ENCODE results near the gene FOXA2.
"Not testable (repeated sequence)": the region's sequence is repeated elsewhere in the genome, so short reads cannot be mapped to it uniquely, and the experiment has no call there.

Gene FOXA2

GRCh38 chr20:22567944-22568871, 16.2 kb downstream of the FOXA2 start:
- DNase-seq (ENCODE audit: low spot score), result no peak

GRCh38 chr20:22566876-22567658, 17.3 kb downstream of the FOXA2 start:
- no peak for DNase-seq (ENCODE audit: low spot score)

GRCh38 chr20:22563062-22563965, 21.1 kb downstream of the FOXA2 start:
- no peak for DNase-seq (ENCODE audit: low spot score)

- no peak for DNase-seq (ENCODE audit: low spot score)
Observed at GRCh38 chr20:22562620-22563019, 21.8 kb downstream of the FOXA2 start.

GRCh38 chr20:22561965-22562577, 22.3 kb downstream of the FOXA2 start:
- no peak for DNase-seq (ENCODE audit: low spot score)

GRCh38 chr20:22560817-22561216, 23.6 kb downstream of the FOXA2 start:
- DNase-seq (ENCODE audit: low spot score), result no peak

GRCh38 chr20:22559711-22560318, 24.6 kb downstream of the FOXA2 start:
- DNase-seq (ENCODE audit: low spot score), result no peak

- DNase-seq (ENCODE audit: low spot score), result no peak
Observed at GRCh38 chr20:22557403-22558276, 26.7 kb downstream of the FOXA2 start.

- DNase-seq (ENCODE audit: low spot score), result no peak
Observed at GRCh38 chr20:22556565-22557056, 27.8 kb downstream of the FOXA2 start.

- no peak for DNase-seq (ENCODE audit: low spot score)
Observed at GRCh38 chr20:22555791-22556564, 28.4 kb downstream of the FOXA2 start.

- DNase-seq (ENCODE audit: low spot score), result no peak
Observed at GRCh38 chr20:22554391-22554790, 30.0 kb downstream of the FOXA2 start.

- not testable (repeated sequence) for DNase-seq (ENCODE audit: low spot score)
Observed at GRCh38 chr20:22550514-22550913, 33.9 kb downstream of the FOXA2 start.

- DNase-seq (ENCODE audit: low spot score), result no peak
Observed at GRCh38 chr20:22548040-22548439, 36.3 kb downstream of the FOXA2 start.

- no peak for DNase-seq (ENCODE audit: low spot score)
Observed at GRCh38 chr20:22546344-22546743, 38.0 kb downstream of the FOXA2 start.

- no peak for DNase-seq (ENCODE audit: low spot score)
Observed at GRCh38 chr20:22545045-22545444, 39.3 kb downstream of the FOXA2 start.

GRCh38 chr20:22544462-22544861, 39.9 kb downstream of the FOXA2 start:
- DNase-seq (ENCODE audit: low spot score), result no peak

- DNase-seq (ENCODE audit: low spot score), result no peak
Observed at GRCh38 chr20:22542427-22542826, 41.9 kb downstream of the FOXA2 start.

GRCh38 chr20:22540832-22541231, 43.5 kb downstream of the FOXA2 start:
- no peak for DNase-seq (ENCODE audit: low spot score)
